Measurements from ENCODE around the gene FASTK.

DNA sequence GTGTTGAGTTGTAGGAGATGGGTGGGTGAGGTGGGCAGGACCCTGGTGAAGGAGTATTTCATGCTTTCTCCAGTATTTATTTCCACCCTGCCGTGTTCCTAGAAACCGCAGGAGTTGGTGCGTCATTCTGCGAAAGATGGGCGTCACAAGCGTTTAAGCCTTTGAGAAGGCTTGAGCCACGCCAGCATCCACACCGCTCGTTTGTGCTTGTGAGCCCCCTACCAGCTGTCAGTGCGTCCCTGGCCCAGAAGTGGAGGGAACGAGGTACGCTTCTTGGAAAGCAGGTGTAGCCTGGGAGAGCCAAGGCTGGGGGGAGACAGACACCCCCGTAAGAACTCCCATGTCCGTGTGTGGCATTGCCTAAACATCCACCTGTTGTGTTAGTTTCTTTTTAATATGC, 11.4 kb upstream of the FASTK start:
- TF ChIP-seq L3MBTL2 (conservative IDR thresholded peaks at IDR 0.05) = no peak
- no peak for TF ChIP-seq LEF1 (IDR thresholded peaks at IDR 0.05; ENCODE audit: borderline replicate concordance)
- no peak for TF ChIP-seq ELF4 (IDR thresholded peaks at IDR 0.05)
- TF ChIP-seq BHLHE40 (IDR thresholded peaks at IDR 0.05; ENCODE audit: borderline replicate concordance) = no peak

Data from HEK293T (cell line).